Panc1 (cell line): ENCODE measurements around the gene LTB4R. TPM values are rescaled to one million over a fixed set of nuclear protein-coding genes. Genes with fewer than 3 reads are reported as not detected.

ENCODE experiments used
- ATAC-seq: fragments of 200-7000 bp; cut with Tn5 transposase; 2 replicates; pipeline ENCODE4 v1.9.1; 2020; ENCODE audit warnings: mild to moderate bottlenecking, moderate library complexity
- BruUV-seq: library from RNA; stranded (reverse); fragments of 400-500 nt; replicated peaks from 2 replicates; lab custom pipeline; 2021; lab: Mats Ljungman, UMichigan
- CTCF ChIA-PET: fragments of 300-600 bp; sonication (Branson Sonifier 250); formaldehyde crosslinking; loops from one replicate; lab custom pipeline; 2022; ENCODE audit warnings: antibody characterized with exemption; lab: Charles Lee
- POLR2A ChIA-PET: fragments of 300-600 bp; sonication (Branson Sonifier 250); formaldehyde crosslinking; loops from one replicate; lab custom pipeline; 2022; ENCODE audit warnings: antibody characterized with exemption; lab: Charles Lee
- DNase-seq: peaks from one replicate; pipeline ENCODE4 v3.0.0-alpha.2; 2010; ENCODE audit warnings: low read depth, low spot score
- H3K27ac ChIP-seq: 2 replicates; pipeline ENCODE4 v1.5.1; 2011; ENCODE audit warnings: mild to moderate bottlenecking, low read length, inconsistent platforms
- H3K27me3 ChIP-seq: fragments of 200-500 bp; sonication (Bioruptor generic); 2 replicates; pipeline ENCODE4 v1.6.0; 2014; ENCODE audit warnings: low read length, inconsistent platforms; ENCODE audit not compliant: control insufficient read depth, insufficient read depth
- H3K36me3 ChIP-seq: fragments of 200-500 bp; sonication (Bioruptor generic); 2 replicates; pipeline ENCODE4 v1.5.1; 2014; ENCODE audit warnings: inconsistent platforms, mild to moderate bottlenecking, low read length, moderate library complexity; ENCODE audit not compliant: control insufficient read depth, insufficient read depth
- H3K4me1 ChIP-seq: 2 replicates; pipeline ENCODE4 v1.5.1; 2011; ENCODE audit warnings: inconsistent platforms, mild to moderate bottlenecking, low read length, moderate library complexity; ENCODE audit not compliant: control insufficient read depth, insufficient read depth
- H3K4me3 ChIP-seq, 2 experiments: 2 replicates each; pipeline ENCODE4 v1.5.1; 2011 to 2012; ENCODE audit warnings: low read depth in 2 of 2, low read length in 2 of 2, mild to moderate bottlenecking in 2 of 2, inconsistent platforms in 1 of 2, moderate library complexity in 1 of 2
- H3K9me3 ChIP-seq: fragments of 200-500 bp; sonication (Bioruptor generic); 2 replicates; pipeline ENCODE4 v1.5.1; 2014; ENCODE audit warnings: low read depth, mild to moderate bottlenecking, inconsistent platforms, low read length, moderate library complexity; ENCODE audit not compliant: control insufficient read depth, insufficient read depth
- CTCF ChIP-seq: fragments of 450-650 bp; IDR thresholded peaks from 2 replicates; pipeline ENCODE4 v1.5.1; 2017; ENCODE audit warnings: mild to moderate bottlenecking
- POLR2AphosphoS5 ChIP-seq: IDR thresholded peaks from 2 replicates; pipeline ENCODE4 v1.6.1; 2012; ENCODE audit warnings: mild to moderate bottlenecking, low read depth, low read length, moderate library complexity
- REST ChIP-seq, 2 experiments: IDR thresholded peaks; 2 replicates each; pipeline ENCODE4 v1.6.1; 2011 to 2012; ENCODE audit warnings: low read depth in 2 of 2, control low read depth in 1 of 2, low read length in 1 of 2, mild to moderate bottlenecking in 1 of 2, moderate library complexity in 1 of 2; ENCODE audit not compliant: insufficient read depth in 1 of 2
- SIN3A ChIP-seq: IDR thresholded peaks from 2 replicates; pipeline ENCODE4 v1.6.1; 2012; ENCODE audit warnings: low read depth, mild to moderate bottlenecking, low read length, moderate library complexity, borderline replicate concordance; ENCODE audit not compliant: insufficient read depth
- TCF7L2 ChIP-seq: IDR thresholded peaks from 2 replicates; pipeline ENCODE4 v1.6.1; 2011; ENCODE audit warnings: mild to moderate bottlenecking, low read depth, low read length, inconsistent platforms
- in situ Hi-C: cut with HindIII; loops from 2 replicates; pipeline ENCODE4 v1.10.0; 2016; ENCODE audit warnings: low sequenced_read_pairs, low pct_unique_long_range_greater_than_20kb
- intact Hi-C: fragments of 100-400 bp; cut with micrococcal nuclease; formaldehyde crosslinking; loops from one replicate; pipeline ENCODE4 v1.10.0; 2022; ENCODE audit not compliant: unreplicated experiment
- total RNA-seq: library from RNA; stranded (reverse); gene quantifications from one replicate; pipeline ENCODE4 v1.2.1, GENCODE V29; 2021; ENCODE audit not compliant: unreplicated experiment

The LTB4R gene
- total RNA-seq, 1 experiment from 2014 or later: 4.8 TPM

- Histone ChIP-seq H3K4me3 (no peak overlapping the region), H3K27me3 (no peaks in the 10 kb centered on the region), H3K27ac (no peak overlapping the region), H3K36me3 (no peaks in the 10 kb centered on the region), H3K9me3 (no peaks in the 10 kb centered on the region), H3K4me1 (no peaks in the 10 kb centered on the region)
- POLR2A ChIA-PET: no interaction called here
- ATAC-seq (no peak), DNase-seq (no peak)
- TF ChIP-seq POLR2AphosphoS5 (no peak), CTCF (no peak), TCF7L2 (no peak), SIN3A (no peak), REST (IDR thresholded peaks at IDR 0.05; ENCODE audit: insufficient read depth in 1 of 2, low read depth in 2 of 2, low read length in 1 of 2) (no peak)
- intact Hi-C loops (no loop called here), in situ Hi-C loops (no loop called here)
- CTCF ChIA-PET: interaction anchor here (0.6 kb wide), 1 partner anchor 508 kb away, joined by 5 read pairs; no protein-coding TSS in a partner anchor
- no TSS peak for BruUV-seq
Observed at GRCh38 chr14:24291446-24292117, 19.7 kb upstream of the LTB4R start.

- no peaks in the 10 kb centered on the region for H3K9me3 ChIP-seq
- DNase-seq (no peak), ATAC-seq (no peak)
- intact Hi-C loops (no loop called here), in situ Hi-C loops (no loop called here)
- no TSS peak for BruUV-seq
- no peak for TF ChIP-seq TCF7L2
- TF ChIP-seq SIN3A: no peak
- TF ChIP-seq REST (IDR thresholded peaks at IDR 0.05; ENCODE audit: insufficient read depth in 1 of 2, low read depth in 2 of 2, low read length in 1 of 2): no peak
- TF ChIP-seq CTCF: no peak
- TF ChIP-seq POLR2AphosphoS5: no peak
- CTCF ChIA-PET: interaction anchor here (0.6 kb wide), 1 partner anchor 509 kb away, joined by 5 read pairs; no protein-coding TSS in a partner anchor
- no peaks in the 10 kb centered on the region for H3K36me3 ChIP-seq
- POLR2A ChIA-PET: no interaction called here
- H3K4me1 ChIP-seq: no peaks in the 10 kb centered on the region
- no peak overlapping the region for H3K4me3 ChIP-seq
- no peak overlapping the region for H3K27ac ChIP-seq
- no peaks in the 10 kb centered on the region for H3K27me3 ChIP-seq
Observed at GRCh38 chr14:24292118-24292807, 19.0 kb upstream of the LTB4R start.
